ENCODE results near the gene CDH7.

Gene CDH7

DNA sequence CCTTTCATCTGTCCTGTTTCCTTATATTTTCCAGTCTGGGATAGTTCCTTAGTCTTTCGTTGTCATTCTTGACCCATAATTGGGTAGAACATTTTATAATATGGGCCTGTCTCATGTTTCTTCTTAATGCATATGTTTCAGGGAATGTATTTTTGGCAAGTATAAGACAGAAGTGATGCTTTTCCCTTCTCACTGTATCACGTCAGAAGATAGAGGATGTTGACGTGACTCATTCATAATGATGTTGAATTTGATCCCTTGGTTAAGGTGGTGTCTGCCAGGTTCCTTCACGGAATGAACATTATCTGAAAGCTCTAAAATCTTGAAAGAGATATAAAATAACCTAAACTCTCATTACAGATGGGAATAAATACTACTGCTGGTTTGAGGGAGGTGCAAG lies 18.8 kb downstream of the CDH7 start:
- no peak for DNase-seq

DNA sequence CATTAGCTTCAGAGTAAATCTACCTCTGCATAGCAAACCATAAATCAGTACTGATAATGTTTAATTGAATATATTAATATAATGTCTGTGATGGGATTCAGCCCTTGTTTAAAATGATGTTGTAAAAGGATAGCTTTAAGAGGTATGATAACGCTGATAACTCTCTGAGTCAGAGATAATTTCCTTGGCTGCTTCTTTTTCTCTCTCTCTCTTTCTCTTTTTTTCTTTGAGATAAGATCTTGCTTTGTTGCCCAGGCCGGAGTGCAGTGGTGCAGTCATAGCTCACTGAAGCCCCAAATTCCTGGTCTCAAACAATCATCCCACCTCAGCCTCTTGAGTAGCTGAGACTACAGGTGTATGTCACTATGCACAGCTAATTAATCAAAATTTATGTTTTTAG lies 35.7 kb downstream of the CDH7 start:
- no peak for DNase-seq

GRCh38 chr18:65788373-65788772 lies 37.6 kb downstream of the CDH7 start:
- DNase-seq: no peak

GRCh38 chr18:65790604-65791003 lies 39.8 kb downstream of the CDH7 start:
- DNase-seq: no peak

DNA sequence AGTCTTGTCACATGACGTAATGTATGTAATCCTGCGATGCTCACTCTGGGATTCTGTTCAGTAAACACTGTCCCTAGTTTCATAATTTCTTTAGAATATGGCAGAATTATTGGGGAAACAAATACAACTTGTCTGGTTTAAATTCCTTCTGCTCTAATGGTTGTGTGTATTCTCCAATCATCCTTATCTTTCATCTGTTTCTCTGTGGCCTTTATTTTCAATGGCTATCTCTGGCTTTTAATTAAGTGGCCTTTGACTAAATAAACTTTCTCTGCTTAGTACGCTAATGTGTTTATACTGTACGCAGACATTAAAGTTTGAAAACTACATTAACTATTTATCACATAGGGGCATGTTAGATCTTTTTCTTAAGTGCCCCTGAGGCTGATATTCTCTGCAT lies 40.9 kb downstream of the CDH7 start:
- no peak for DNase-seq

DNA sequence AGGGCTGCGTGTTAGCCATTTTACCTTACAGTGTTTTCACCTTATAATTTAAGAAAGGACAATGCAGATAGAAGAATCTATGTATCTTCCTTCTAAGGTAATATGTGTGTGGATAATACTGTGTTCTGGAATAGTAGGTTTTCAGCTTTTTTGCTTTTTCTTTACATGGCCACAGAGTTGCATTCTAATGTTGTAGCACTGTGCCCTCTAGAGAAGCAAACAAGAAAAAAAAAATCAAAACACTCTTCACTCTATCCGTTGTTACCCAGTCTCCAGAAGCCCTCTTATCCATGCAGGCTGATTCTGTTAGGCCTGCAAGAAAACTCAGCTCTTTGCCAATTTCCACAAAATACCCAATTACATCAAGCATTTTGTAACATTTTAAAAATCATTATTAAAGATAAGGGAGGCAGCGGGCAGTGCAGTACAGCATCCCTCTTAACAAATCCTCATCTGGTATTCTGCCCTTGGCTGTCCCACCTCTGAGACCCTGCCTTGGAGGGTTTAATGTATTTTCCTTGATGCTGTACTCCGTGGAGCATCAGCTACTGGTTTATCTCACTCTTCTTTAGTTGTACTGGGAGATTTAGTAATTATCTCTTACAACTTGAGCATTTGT lies 41.8 kb downstream of the CDH7 start:
- no peak for DNase-seq

GRCh38 chr18:65808759-65809158 lies 57.9 kb downstream of the CDH7 start:
- no peak for DNase-seq

- DNase-seq: no peak
Observed at GRCh38 chr18:65811307-65811706, 60.5 kb downstream of the CDH7 start.

GRCh38 chr18:65815506-65815905 lies 64.7 kb downstream of the CDH7 start:
- DNase-seq: no peak

GRCh38 chr18:65817178-65817577 lies 66.4 kb downstream of the CDH7 start:
- no peak for DNase-seq

- DNase-seq: no peak
Observed at GRCh38 chr18:65821911-65822310, 71.1 kb downstream of the CDH7 start.

GRCh38 chr18:65822826-65823225 lies 72.0 kb downstream of the CDH7 start:
- no peak for DNase-seq

- DNase-seq: no peak
Observed at GRCh38 chr18:65827444-65827843, 76.6 kb downstream of the CDH7 start.

DNA sequence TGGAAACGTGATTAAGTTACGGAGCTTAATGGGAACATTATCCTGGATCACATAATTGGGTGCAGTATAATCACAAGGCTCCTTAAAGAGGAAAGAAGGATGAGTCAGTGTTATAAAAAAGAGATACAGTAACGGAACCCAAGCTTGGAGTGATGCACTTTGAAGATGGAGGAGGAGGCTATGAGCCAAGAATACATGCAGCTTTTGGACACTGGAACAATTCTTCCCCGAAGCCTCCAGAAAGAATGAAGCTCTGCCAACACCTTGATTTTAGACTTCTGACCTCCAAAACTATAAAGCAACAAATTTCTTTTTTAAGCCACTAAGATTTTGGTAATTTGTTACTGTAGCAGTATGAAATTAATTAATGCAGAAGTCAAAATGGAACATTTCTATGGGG lies 85.1 kb downstream of the CDH7 start:
- DNase-seq: no peak

- DNase-seq: no peak
Observed at GRCh38 chr18:65846107-65846506, 95.3 kb downstream of the CDH7 start.

- no peak for DNase-seq
Observed at GRCh38 chr18:65852273-65852672, 101.5 kb downstream of the CDH7 start.

DNA sequence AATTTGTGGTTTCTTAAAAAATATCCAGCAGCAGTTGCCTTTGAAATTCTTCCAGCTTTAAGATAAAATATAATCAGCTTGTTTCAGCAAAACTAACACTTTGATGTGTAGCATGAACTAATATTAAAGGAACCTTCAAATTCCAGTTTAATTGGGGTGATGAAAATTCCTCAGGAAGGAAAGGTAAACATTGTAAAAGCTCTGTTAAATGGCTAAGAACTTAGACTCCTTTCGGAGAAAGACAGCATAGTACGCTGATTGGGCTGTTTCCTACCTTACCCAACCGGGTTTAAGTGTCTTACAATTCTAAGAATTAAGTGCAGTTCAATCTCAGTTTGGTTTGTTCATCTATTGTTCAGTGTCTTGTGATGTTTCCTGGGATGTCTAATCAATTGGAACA lies 108.3 kb downstream of the CDH7 start:
- no peak for DNase-seq

- DNase-seq: no peak
Observed at GRCh38 chr18:65869527-65869926, 118.7 kb downstream of the CDH7 start.

DNA sequence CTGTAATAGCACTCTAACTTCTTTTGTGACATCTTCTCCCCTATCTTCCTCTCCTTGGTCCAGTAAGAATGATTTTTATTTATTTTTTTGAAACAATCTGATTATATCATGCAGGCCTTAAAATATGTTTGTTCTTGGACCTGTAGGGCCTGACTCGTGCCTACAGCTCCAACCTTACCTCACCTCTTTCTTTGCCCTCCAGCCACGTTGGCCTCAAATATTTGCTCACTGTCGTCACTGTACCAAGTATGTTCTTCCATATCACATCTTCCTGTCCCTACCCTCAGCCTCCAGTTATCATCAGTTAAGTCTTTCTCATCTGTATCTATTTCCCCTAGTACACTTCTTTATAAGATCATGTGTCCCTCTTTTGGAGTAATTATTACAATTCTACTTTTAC lies 125.5 kb downstream of the CDH7 start:
- DNase-seq: no peak

DNA sequence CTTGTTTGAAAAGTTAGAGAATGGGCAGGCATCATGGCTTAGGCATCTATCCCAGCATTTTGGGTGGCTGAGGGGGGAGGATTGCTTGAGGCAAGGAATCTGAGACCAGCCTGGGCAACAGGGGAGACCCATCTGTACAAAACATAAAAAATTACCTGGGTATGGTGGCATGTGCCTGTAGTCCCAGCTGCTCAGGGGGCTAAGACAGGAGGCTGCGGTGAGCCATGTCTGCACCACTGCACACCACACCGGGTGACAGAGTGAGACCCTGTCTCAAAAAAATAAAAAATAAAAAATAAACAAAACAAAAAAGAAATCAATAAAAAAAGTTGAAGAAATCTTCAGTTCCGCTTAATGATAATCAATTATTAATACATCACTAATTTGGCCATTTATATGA lies 146.5 kb downstream of the CDH7 start:
- DNase-seq: no peak

- DNase-seq: no peak
Observed at GRCh38 chr18:65901522-65901921, 150.7 kb downstream of the CDH7 start.

DNA sequence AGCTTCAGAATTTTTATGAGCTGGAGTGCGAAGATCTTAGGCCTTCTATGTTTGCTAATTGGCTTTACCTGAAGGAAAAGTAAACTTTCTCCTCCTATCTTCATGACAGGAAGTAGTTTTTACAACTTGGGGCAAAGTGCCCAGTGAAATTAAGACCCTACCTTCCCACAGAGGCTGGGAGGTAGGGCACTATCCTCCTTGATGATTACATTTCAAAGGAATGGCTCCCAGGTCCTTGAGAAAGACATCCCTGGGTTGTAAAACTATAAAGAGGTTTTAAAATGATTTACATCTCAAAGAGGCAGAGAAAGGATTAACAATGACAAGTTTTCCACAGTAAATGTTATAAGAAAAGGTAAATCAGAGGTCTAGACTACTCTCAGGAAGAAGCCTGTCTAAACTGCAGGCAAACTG lies 155.8 kb downstream of the CDH7 start:
- DNase-seq: no peak

DNA sequence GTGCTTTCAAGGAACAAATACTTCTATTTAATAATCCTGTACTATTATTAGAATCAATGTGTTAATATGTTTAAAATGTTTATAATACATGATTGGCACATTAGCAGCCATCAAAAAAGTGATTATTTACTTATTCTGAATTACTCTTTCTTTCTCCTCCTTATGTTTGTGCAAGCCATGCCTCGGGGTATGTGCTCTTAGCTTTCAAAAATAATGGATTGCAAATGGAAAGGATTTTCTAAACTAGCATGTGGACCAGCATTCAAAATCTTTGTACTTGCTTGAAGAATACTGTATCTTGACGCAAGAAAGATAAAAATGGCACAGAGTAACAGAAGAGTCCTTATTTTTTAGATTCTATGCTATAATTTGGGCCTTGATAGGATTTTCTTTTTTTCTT lies 156.5 kb downstream of the CDH7 start:
- no peak for DNase-seq

GRCh38 chr18:65919018-65919417 lies 168.2 kb downstream of the CDH7 start:
- DNase-seq: no peak

DNA sequence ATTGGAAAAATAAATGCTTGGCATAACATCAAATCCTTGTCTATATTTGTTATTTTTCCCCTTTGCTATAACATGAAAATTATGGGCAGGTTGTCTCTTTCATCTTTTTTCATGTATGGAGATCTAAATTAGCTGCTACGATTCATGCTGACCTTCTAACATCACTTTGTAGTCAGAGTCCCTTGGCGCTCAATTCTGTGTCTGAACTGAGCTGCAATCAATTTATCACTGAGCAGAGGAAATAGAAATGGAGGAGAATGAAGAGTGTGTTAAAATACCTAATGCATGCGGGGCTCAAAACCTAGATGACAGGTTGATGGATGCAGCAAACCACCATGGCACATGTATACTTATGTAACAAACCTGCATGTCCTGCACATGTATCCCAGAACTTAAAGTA lies 168.9 kb downstream of the CDH7 start:
- DNase-seq: no peak

DNA sequence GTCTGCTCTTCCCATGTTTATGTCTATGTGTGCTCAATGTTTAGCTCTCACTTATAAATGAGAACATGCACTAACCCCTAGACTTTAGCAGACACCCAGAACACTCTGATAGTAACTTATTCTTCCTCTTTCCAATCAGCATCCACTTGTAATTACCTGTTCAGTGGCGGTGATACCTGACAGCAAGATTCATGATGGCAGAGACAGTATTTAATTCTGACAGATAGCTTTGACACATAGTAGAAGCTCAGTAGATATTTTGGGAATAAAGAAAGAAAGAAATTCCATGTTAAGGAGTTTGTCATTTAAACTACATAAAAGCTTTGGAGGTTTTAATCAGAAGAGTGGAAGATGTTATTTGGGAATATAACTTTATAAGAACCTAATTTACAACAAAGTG lies 171.3 kb downstream of the CDH7 start:
- no peak for DNase-seq
